K562 (cell line): ENCODE data around the gene EGFL7. TPM values are rescaled to one million over a fixed set of nuclear protein-coding genes. Genes with fewer than 3 reads are reported as not detected.

ENCODE experiments used
- MGA ChIP-seq: fragments of 450-650 bp; IDR thresholded peaks from 2 replicates; pipeline ENCODE4 v1.6.1; 2016; ENCODE audit warnings: mild to moderate bottlenecking, moderate library complexity
- polyA plus RNA-seq, 8 experiments: library from polyadenylated mRNA; depleted of rRNA in 4 of 8; stranded (reverse) in 5 of 8; unstranded in 3 of 8; fragments of >200 nt; fragmentation: Nextera tagmentation in 2 of 8; fragmentation: Illumina TruSeq in 1 of 8; extraction: Ambion mirVana in 2 of 8; extraction: Trizol in 1 of 8; gene quantifications; 2 replicates each; pipeline versions ENCODE4 v1.2.1 to v1.2.3, GENCODE V29; 2011 to 2014; ENCODE audit warnings: inconsistent platforms in 1 of 8, missing spikeins in 1 of 8
- total RNA-seq, 7 experiments: library from RNA; depleted of rRNA in 6 of 7; stranded (reverse); fragments of >200 nt in 6 of 7; fragmentation: Illumina TruSeq in 2 of 7; extraction: Trizol in 2 of 7; gene quantifications; 2 replicates each; pipeline versions ENCODE4 v1.2.1 to v1.2.3, GENCODE V29; 2011 to 2021; ENCODE audit warnings: low replicate concordance in 1 of 7

EGFL7 gene
- total and polyA plus RNA-seq, 9 of the 15 experiments (the other 6 are each of a cell fraction or from before 2014, with no cell fraction given): 1.5 to 286 (median 55.5) TPM

- TF ChIP-seq MGA: peak; percentile 86
These were observed 47.6 kb upstream of the EGFL7 start (continued) for GRCh38 chr9:136614967-136615623.
